ENCODE results near the gene GSTM4.
"Not testable (repeated sequence)": the region's sequence is repeated elsewhere in the genome, so short reads cannot be mapped to it uniquely, and the experiment has no call there.

GSTM4 gene

GRCh38 chr1:109658533-109659042, 2.7 kb downstream of the GSTM4 start:
- DNase-seq (ENCODE audit: low read depth in 2 of 2): no peak
- no peak for TF ChIP-seq CTCF (IDR thresholded peaks at IDR 0.05; ENCODE audit: low read depth, low read length)
- H3K4me3 ChIP-seq (replicated peaks in 1 of 2; ENCODE audit: low read depth in 2 of 2, low read length in 2 of 2): no peak overlapping the region

GRCh38 chr1:109659145-109659544, 3.2 kb downstream of the GSTM4 start:
- DNase-seq (ENCODE audit: low read depth in 2 of 2): no peak
- no peak for TF ChIP-seq CTCF (IDR thresholded peaks at IDR 0.05; ENCODE audit: low read depth, low read length)
- no peak overlapping the region for H3K4me3 ChIP-seq (replicated peaks in 1 of 2; ENCODE audit: low read depth in 2 of 2, low read length in 2 of 2)

- TF ChIP-seq CTCF (IDR thresholded peaks at IDR 0.05; ENCODE audit: low read depth, low read length): no peak
- DNase-seq (ENCODE audit: low read depth in 2 of 2): no peak
- H3K4me3 ChIP-seq (replicated peaks in 1 of 2; ENCODE audit: low read depth in 2 of 2, low read length in 2 of 2): no peak overlapping the region
Measured at GRCh38 chr1:109659997-109660690, 4.2 kb downstream of the GSTM4 start.

- not testable (repeated sequence) for DNase-seq (ENCODE audit: low read depth in 2 of 2); H3K4me3 ChIP-seq (replicated peaks in 1 of 2; ENCODE audit: low read depth in 2 of 2, low read length in 2 of 2)
Measured at GRCh38 chr1:109660691-109661026, 4.8 kb downstream of the GSTM4 start.

- no peak for DNase-seq (ENCODE audit: low read depth in 2 of 2)
- H3K4me3 ChIP-seq (replicated peaks in 1 of 2; ENCODE audit: low read depth in 2 of 2, low read length in 2 of 2): no peak overlapping the region
- TF ChIP-seq CTCF (IDR thresholded peaks at IDR 0.05; ENCODE audit: low read depth, low read length): no peak
Measured at GRCh38 chr1:109661391-109661790, 5.5 kb downstream of the GSTM4 start.

- TF ChIP-seq CTCF (IDR thresholded peaks at IDR 0.05; ENCODE audit: low read depth, low read length): no peak
- no peak overlapping the region for H3K4me3 ChIP-seq (replicated peaks in 1 of 2; ENCODE audit: low read depth in 2 of 2, low read length in 2 of 2)
- no peak for DNase-seq (ENCODE audit: low read depth in 2 of 2)
Measured at GRCh38 chr1:109664671-109665070, 8.8 kb downstream of the GSTM4 start.

- no peak for TF ChIP-seq CTCF (IDR thresholded peaks at IDR 0.05; ENCODE audit: low read depth, low read length)
- DNase-seq (ENCODE audit: low read depth in 2 of 2): peak; percentile 77 to 92
- peak within 1 kb of the TSS; percentile 56 to 57 for H3K4me3 ChIP-seq (replicated peaks in 1 of 2; ENCODE audit: low read depth in 2 of 2, low read length in 2 of 2)
Measured at GRCh38 chr1:109667452-109668122, 11.7 kb downstream of the GSTM4 start, which contains the start of gene GSTM2. Gene GSTM2 (plus strand): TSS chr1:109668057. CDS start chr1:109668116, 59 bp downstream.
